ENCODE results near the gene ABCB9. TPM values are rescaled to one million over a fixed set of nuclear protein-coding genes. Genes with fewer than 3 reads are reported as not detected.
"Not testable (repeated sequence)": the region's sequence is repeated elsewhere in the genome, so short reads cannot be mapped to it uniquely, and the experiment has no call there.

The ABCB9 gene
- polyA plus RNA-seq, 1 experiment, result 6.1 TPM

DNA sequence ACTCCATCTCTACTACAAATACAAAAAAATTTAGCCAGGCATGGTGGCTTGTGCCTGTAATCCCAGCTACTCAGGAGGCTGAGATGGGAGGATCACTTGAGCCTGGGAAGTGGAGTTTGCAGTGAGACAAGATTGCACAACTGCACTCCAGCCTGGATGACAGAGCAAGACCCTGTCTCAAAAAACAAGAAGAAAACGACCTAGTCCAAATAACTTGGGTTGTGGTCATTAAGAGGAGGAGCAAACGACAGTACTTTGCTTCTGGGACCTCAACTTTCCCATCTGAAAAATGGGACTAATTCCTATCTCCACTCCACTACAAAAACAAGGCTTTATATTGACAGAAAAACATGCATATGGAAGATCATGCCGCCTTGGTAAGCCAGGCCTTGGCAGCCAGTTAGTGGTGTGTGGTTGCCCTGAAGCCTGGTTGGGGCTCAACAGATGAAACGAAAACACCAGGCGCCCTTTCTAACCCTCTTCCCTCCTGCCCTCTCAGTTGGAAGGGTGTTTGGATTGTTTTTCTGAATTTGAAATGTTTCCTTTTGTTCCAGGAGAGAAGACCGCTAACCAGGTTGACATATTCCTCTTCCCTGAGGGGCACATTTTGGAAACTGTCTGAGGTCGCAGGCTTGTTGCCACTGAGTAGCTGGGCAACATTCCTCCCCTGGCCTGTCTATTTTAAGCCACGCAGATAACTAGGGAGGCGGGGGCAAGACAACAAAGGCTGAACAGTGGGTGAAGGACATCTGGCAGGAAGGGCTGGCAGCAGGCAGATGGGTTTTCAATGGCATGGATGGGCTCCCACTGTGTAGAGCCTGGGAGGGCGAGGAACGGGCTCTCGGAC is 56.6 kb downstream of the ABCB9 start:
- no peak overlapping the region for H3K4me3 ChIP-seq (ENCODE audit: low read depth, low read length)
- H3K36me3 ChIP-seq (ENCODE audit: control insufficient read depth, insufficient read depth, low read length), result no peaks in the 10 kb centered on the region
- ChIA-PET CTCF (no interaction called here), POLR2A (no interaction called here)
- no peaks in the 10 kb centered on the region for H3K27me3 ChIP-seq (ENCODE audit: control insufficient read depth, insufficient read depth, low read length)
- DNase-seq (ENCODE audit: low read depth), result no peak
- no peak for TF ChIP-seq CTCF (IDR thresholded peaks at IDR 0.05; ENCODE audit: insufficient read depth, low read depth, low read length)

- CTCF ChIA-PET, result no interaction called here
Measured at GRCh38 chr12:122908915-122909314, 57.3 kb downstream of the ABCB9 start.

GRCh38 chr12:122905258-122905657 is 61.0 kb downstream of the ABCB9 start:
- H3K36me3 ChIP-seq (ENCODE audit: control insufficient read depth, insufficient read depth, low read length); H3K27me3 ChIP-seq (ENCODE audit: control insufficient read depth, insufficient read depth, low read length); DNase-seq (ENCODE audit: low read depth); POLR2A ChIA-PET; CTCF ChIA-PET; H3K4me3 ChIP-seq (ENCODE audit: low read depth, low read length): not testable (repeated sequence)

More at GRCh38 chr12:122908915-122909314, 57.3 kb downstream of the ABCB9 start:
- H3K4me3 ChIP-seq (ENCODE audit: low read depth, low read length), result no peak overlapping the region
- no peak for DNase-seq (ENCODE audit: low read depth)
- no peaks in the 10 kb centered on the region for H3K27me3 ChIP-seq (ENCODE audit: control insufficient read depth, insufficient read depth, low read length)
- no peak for TF ChIP-seq CTCF (IDR thresholded peaks at IDR 0.05; ENCODE audit: insufficient read depth, low read depth, low read length)
- H3K36me3 ChIP-seq (ENCODE audit: control insufficient read depth, insufficient read depth, low read length), result no peaks in the 10 kb centered on the region
- POLR2A ChIA-PET, result no interaction called here

DNA sequence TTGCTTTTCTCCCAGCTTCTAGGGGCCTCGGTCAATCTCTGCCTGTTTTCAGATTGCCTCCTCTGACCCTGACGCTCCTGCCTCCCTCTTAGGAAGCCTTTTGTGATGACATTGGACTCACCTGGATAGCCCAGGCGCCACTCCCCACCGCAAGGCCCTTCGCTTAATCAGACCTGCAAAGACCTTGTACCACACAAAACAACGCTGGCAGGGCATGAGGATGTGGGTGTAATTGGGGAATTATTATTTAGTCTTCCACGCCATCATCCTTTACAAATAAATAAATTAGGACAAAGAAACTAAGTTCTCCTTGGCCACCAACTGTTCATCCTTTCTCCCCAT is 62.6 kb downstream of the ABCB9 start:
- POLR2A ChIA-PET, result no interaction called here
- no peak for TF ChIP-seq CTCF (IDR thresholded peaks at IDR 0.05; ENCODE audit: insufficient read depth, low read depth, low read length)
- CTCF ChIA-PET, result no interaction called here
- no peak for DNase-seq (ENCODE audit: low read depth)
- Histone ChIP-seq H3K4me3 (ENCODE audit: low read depth, low read length) (no peak overlapping the region), H3K27me3 (ENCODE audit: control insufficient read depth, insufficient read depth, low read length) (no peaks in the 10 kb centered on the region), H3K36me3 (ENCODE audit: control insufficient read depth, insufficient read depth, low read length) (no peaks in the 10 kb centered on the region)

DNA sequence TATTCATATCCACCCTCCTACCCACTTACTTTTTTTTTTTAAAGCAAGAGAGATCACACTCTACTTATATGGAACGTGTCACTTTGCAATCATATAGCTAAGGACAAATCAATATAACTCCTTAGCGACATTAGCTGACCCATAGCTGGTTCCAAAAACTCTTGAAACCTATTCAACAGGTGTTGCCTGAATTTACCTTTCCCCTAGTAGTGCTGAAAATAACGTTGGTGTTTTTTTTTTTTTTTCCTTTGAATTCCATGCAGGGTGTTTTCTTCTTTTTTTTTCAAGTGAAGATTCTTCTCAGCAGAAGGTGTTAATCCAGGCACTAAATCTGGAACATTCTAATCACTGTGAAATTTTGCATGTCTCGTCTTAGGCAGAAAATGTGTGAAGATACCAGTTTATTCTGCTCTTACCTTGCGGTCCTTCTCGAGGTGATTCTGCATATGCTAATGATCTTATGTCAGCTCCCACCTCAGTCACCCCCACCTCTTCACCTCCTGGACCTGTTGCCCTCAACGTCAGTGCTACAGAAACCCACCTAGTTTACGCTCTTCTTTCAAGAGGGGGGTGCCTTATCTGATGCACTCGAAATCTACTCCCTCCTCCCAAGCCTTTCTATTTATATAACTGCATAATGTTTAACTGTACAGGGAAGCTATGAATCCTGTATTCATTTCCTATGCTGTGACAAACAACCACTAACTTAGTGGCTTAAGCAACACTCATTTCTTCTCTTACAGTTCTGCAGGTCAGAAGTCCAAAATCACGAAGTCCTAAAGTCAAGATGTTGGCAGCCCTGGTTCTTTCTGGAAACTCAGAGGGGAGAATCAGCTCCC is 63.2 kb downstream of the ABCB9 start:
- TF ChIP-seq CTCF (IDR thresholded peaks at IDR 0.05; ENCODE audit: insufficient read depth, low read depth, low read length), result no peak
- no peak for DNase-seq (ENCODE audit: low read depth)
- ChIA-PET CTCF (no interaction called here), POLR2A (no interaction called here)
- H3K27me3 ChIP-seq (ENCODE audit: control insufficient read depth, insufficient read depth, low read length), result no peaks in the 10 kb centered on the region
- no peaks in the 10 kb centered on the region for H3K36me3 ChIP-seq (ENCODE audit: control insufficient read depth, insufficient read depth, low read length)
- no peak overlapping the region for H3K4me3 ChIP-seq (ENCODE audit: low read depth, low read length)
